ENCODE measurements around the gene VLDLR. TPM values are rescaled to one million over a fixed set of nuclear protein-coding genes. Genes with fewer than 3 reads are reported as not detected.
A peak's percentile ranks its signal among the peaks of the same experiment; 100 is the strongest.

Gene VLDLR
- total and polyA plus RNA-seq, 11 donors = 15.1 to 177 (median 112) TPM

GRCh38 chr9:2688636-2689035 lies 67.0 kb downstream of the VLDLR start:
- intact Hi-C loops (cut with DNase I) = no loop called here
- no peaks in the 10 kb centered on the region for H3K36me3 ChIP-seq
- TF ChIP-seq CTCF (IDR thresholded peaks at IDR 0.05) = no peak
- no peaks in the 10 kb centered on the region for H3K27me3 ChIP-seq
- H3K9me3 ChIP-seq = no peaks in the 10 kb centered on the region
- peak; percentile 70 to 87 (median 74) for ATAC-seq
- no peak for DNase-seq
- H3K4me1 ChIP-seq = peaks cover 0 to 29% (median 10%) of the 10 kb centered on the region in 12 donors
- peak overlapping the region in 6 of 12 donors; percentile 9 to 76 (median 54) for H3K27ac ChIP-seq
- no peak overlapping the region for H3K4me3 ChIP-seq
- WGBS, 4 donors = 66 to 77% (median 72%) methylated on average over 3 of the region's 3 CpGs

- intact Hi-C loops (cut with DNase I) = no loop called here
- H3K9me3 ChIP-seq = no peaks in the 10 kb centered on the region
- DNase-seq = no peak
- WGBS, 4 donors = 86 to 95% (median 91%) methylated on average over 1 of the region's 1 CpG
- ATAC-seq = no peak
- no peaks in the 10 kb centered on the region for H3K36me3 ChIP-seq
- no peak overlapping the region for H3K4me3 ChIP-seq
- TF ChIP-seq POLR2A (IDR thresholded peaks at IDR 0.05) = no peak
- no peak for TF ChIP-seq CTCF (IDR thresholded peaks at IDR 0.05)
- H3K27ac ChIP-seq = no peak overlapping the region
- H3K27me3 ChIP-seq = no peaks in the 10 kb centered on the region
- H3K4me1 ChIP-seq = peaks cover 0 to 29% (median 10%) of the 10 kb centered on the region in 12 donors
Observed at GRCh38 chr9:2691212-2691611, 69.6 kb downstream of the VLDLR start.

- 21 to 46% (median 28%) methylated on average over 2 of the region's 2 CpGs for WGBS, 4 donors
- DNase-seq = no peak
- peak in 1 of 4 donors; percentile 36 for ATAC-seq
- H3K27ac ChIP-seq = no peak overlapping the region
- peaks cover 0 to 29% (median 10%) of the 10 kb centered on the region in 12 donors for H3K4me1 ChIP-seq
- H3K36me3 ChIP-seq = no peaks in the 10 kb centered on the region
- no peaks in the 10 kb centered on the region for H3K27me3 ChIP-seq
- no peaks in the 10 kb centered on the region for H3K9me3 ChIP-seq
- intact Hi-C loops (cut with DNase I) = no loop called here
- TF ChIP-seq POLR2A (IDR thresholded peaks at IDR 0.05) (no peak), CTCF (IDR thresholded peaks at IDR 0.05) (no peak)
- H3K4me3 ChIP-seq = no peak overlapping the region
Observed at GRCh38 chr9:2691626-2692025, 70.0 kb downstream of the VLDLR start.

GRCh38 chr9:2693056-2693455 lies 71.5 kb downstream of the VLDLR start:
- intact Hi-C loops (cut with DNase I) = no loop called here
- Histone ChIP-seq H3K36me3 (no peaks in the 10 kb centered on the region), H3K4me3 (no peak overlapping the region), H3K9me3 (no peaks in the 10 kb centered on the region), H3K27ac (no peak overlapping the region), H3K4me1 (peaks cover 0 to 29% (median 10%) of the 10 kb centered on the region in 12 donors), H3K27me3 (no peaks in the 10 kb centered on the region)
- DNase-seq = no peak
- TF ChIP-seq POLR2A (IDR thresholded peaks at IDR 0.05) = no peak
- peak in 1 of 12 donors; percentile 8 for TF ChIP-seq CTCF (IDR thresholded peaks at IDR 0.05)
- 78 to 89% (median 86%) methylated on average over 3 of the region's 3 CpGs for WGBS, 4 donors
- ATAC-seq = peak in 1 of 4 donors; percentile 18

Measured in heart left ventricle (tissue), 16 donors.